GM12874 (cell line): ENCODE measurements around the gene ATP5IF1.

Source experiments
- TF ChIP-seq, protein P1 (sequence below): IDR thresholded peaks from 2 replicates; pipeline ENCODE4 v1.5.1; 2011; ENCODE audit warnings: low read depth, mild to moderate bottlenecking, control low read depth, low read length, moderate library complexity; ENCODE audit not compliant: insufficient read depth

ATP5IF1 gene

DNA sequence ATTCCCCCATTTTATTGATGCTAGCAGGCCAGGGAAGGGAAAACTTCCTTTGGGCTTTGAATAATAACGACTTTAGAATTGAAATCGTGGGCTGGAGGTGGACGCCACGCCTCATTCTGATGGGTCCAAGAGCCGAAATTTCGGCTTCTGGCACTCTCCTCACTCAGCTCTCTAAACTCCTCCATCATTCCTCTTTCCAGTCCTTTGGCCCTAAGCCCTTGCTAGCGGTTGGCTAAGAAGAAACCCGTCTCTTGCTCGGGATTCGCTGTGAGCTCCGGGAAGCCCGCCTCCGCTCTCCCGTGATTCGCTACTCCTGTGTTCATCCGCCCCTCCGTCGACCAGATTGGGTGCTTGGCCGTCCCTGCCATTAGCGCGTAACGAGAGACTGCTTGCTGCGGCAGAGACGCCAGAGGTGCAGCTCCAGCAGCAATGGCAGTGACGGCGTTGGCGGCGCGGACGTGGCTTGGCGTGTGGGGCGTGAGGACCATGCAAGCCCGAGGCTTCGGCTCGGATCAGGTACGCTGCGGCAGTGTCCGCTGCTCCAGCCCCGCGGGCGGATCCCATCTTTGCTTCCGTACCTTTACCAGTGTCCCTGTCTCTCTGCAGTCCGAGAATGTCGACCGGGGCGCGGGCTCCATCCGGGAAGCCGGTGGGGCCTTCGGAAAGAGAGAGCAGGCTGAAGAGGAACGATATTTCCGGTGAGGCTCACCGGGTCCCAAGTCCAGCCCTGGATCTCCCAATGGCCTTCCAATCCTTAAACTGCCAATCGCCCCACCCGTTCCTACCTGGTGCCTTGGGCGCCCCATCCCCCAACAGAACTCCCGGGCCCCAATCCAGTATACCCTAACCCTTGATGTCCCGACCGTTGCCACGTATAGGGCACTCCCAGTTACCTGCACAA, at the start of gene ATP5IF1:
TSS of gene ATP5IF1 (plus strand) at position 370 of the 901 bp plus-strand sequence. CDS start at position 430, 60 bp downstream.
- TF ChIP-seq, protein P1, sequence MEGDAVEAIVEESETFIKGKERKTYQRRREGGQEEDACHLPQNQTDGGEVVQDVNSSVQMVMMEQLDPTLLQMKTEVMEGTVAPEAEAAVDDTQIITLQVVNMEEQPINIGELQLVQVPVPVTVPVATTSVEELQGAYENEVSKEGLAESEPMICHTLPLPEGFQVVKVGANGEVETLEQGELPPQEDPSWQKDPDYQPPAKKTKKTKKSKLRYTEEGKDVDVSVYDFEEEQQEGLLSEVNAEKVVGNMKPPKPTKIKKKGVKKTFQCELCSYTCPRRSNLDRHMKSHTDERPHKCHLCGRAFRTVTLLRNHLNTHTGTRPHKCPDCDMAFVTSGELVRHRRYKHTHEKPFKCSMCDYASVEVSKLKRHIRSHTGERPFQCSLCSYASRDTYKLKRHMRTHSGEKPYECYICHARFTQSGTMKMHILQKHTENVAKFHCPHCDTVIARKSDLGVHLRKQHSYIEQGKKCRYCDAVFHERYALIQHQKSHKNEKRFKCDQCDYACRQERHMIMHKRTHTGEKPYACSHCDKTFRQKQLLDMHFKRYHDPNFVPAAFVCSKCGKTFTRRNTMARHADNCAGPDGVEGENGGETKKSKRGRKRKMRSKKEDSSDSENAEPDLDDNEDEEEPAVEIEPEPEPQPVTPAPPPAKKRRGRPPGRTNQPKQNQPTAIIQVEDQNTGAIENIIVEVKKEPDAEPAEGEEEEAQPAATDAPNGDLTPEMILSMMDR, result no peak

DNA sequence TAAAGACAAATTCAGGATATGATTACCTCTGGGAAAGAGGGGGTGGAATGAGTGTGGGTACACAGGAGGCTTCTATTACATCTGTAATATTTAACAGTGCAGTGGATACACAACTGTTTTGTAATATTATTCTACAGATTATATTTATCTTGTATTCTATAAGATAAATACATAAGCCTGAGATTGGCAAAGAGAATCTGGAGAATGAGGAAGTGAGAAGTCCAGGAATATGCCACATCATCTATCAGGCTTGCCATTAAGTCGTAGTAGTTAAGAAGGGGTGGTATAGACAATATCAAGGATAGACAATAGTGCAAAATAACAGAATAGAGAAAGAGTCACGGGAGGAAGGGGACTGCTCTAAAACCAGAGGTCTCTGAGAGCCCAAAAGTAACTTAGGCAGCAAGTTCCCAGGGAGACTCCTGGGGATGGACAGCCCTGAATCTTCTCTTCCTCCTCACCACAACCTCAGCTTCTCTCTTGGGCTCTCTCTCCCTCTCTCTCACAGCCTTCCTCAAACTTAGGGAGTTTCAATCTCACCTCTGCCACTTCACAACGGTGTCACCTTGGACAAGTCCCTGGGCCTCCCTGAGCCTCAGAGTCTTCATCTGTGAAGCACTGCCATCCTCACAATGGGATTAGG, 45.5 kb upstream of the ATP5IF1 start:
- TF ChIP-seq, protein P1, result no peak

DNA sequence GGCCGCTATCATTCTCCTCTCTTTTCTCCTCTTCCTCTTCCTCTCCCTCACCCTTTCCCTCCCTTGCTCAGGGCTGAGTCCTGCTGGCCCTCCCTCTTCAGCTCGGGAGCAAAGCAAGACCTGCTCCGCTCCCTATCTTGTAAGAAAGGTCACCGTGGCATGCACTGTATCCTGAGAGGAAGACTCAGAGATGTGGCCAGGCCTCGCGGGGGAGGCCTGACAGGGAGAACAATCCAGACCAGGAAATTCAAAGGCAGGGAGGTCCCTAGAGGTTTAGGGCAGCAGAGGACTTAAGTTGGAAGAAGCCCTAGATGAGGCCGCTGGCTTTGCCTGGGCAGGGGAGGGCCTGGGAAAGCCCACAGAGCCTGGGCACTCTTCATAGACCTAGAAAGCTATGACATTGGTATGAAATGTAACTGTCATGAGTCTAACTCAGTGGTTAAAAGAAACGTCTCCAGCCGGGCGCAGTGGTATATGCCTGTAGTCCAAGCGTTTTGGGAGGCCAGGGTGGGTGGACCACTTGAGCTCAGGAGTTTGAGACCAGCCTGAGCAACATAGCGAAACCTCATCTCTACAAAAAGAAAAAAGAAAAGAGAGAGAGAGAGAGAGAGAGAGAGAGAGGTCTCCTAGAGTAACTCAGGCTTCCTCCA, 44.8 kb upstream of the ATP5IF1 start:
- TF ChIP-seq, protein P1, result no peak

DNA sequence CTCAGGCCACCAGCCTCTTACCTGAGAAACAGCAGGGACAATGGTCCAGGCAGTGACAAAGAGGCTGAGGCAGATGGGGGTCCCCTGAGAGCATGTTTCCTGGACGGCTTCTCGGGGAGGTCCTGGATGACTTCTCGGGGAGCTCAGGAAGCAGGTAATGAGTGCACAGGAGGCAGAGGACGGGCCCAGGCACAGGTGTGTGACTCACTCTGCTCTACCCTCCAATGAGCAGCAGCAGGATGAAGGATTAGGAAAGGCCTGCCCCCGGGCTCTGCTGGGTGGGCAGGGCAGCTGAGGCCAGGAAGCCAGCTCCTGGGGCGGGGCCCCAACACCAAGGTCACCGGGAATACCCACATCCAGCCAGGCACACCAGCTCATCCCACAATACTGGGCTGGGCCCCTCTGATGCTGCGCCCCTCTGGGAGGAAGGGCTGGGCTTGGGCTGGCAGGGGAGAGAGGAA, 42.2 kb upstream of the ATP5IF1 start:
- TF ChIP-seq, protein P1, result no peak

DNA sequence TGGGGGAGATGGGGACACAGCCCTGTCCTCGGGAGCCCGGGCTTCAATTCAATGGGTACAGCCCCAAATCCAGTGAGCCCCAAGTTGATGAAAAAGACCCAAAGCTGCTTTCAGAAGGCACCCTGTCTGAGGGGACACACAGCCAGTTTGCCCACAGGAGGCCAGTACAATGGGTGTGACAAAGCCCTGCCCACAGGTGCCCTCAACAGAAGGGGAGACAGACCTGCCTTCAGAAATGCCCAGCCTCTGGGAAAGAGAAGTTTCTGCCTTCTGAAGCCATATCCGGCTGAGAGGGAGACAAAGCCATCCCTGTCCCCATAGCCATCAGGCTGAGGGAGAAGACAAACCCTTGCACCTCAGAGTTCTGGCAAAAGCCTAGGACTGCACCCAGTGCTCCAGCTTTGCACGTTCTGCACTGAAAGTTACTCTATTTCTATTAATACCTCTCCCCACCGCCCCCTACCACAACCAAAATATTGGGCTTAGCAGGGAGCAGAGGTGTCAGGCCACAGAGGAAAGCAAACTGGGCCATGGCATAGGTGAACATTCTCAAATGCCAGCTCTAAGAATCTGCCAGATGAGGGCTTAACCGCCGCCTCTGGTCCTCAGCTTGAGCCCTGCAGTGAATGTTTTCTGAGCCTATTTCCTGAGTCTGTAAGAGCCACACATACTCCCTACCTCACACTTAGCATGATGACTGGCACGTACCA, 41.4 kb upstream of the ATP5IF1 start:
- TF ChIP-seq, protein P1, result no peak

DNA sequence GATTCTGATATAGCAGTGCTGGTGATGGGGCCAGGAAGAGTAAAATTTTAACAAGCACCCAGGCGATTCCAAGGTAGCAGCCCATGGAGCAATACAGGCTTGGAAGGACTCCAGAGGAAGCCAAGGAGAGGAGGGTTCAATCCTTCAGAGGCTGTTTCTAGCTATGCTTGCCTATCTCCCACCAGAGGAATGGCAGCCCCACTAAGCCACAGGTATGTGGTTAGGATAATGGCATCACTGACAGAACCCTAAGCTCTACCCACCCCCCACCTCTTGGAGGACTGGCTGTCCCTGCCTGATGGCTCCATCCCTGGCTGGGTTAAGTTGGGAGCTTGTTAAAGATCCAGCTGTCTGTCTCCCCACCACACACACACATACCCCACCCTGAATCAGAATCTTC, 40.1 kb upstream of the ATP5IF1 start:
- TF ChIP-seq, protein P1, result no peak
